CD4-positive, alpha-beta T cell (primary cell): ENCODE data around the gene AKR1C1. TPM values are rescaled to one million over a fixed set of nuclear protein-coding genes. Genes with fewer than 3 reads are reported as not detected.
"Not testable (repeated sequence)": the region's sequence is repeated elsewhere in the genome, so short reads cannot be mapped to it uniquely, and the experiment has no call there.

Experiments used
- ATAC-seq: fragments of 200-7000 bp; cut with Tn5 transposase; one replicate; pipeline ENCODE4 v1.10.0; 2022; ENCODE audit warnings: mild to moderate bottlenecking; ENCODE audit not compliant: poor library complexity
- CTCF ChIA-PET: fragments of 350-600 bp; sonication (Branson Sonifier 250); formaldehyde crosslinking; loops from one replicate; lab custom pipeline; 2021; ENCODE audit warnings: antibody characterized with exemption, inconsistent platforms; lab: Charles Lee
- POLR2A ChIA-PET: fragments of 350-600 bp; sonication (Branson Sonifier 250); formaldehyde crosslinking; loops from one replicate; lab custom pipeline; 2021; ENCODE audit warnings: antibody characterized with exemption, inconsistent platforms; lab: Charles Lee
- DNase-seq, 14 experiments: peaks; one replicate each; pipeline ENCODE4 v3.0.0-alpha.2; 2013 to 2020; ENCODE audit warnings: mixed read lengths in 2 of 14
- H3K27ac ChIP-seq, 2 donors: one replicate each; pipeline versions ENCODE4 v1.5.1 to v1.7.0; 2013; ENCODE audit warnings: low read length in 2 of 2, low read depth in 1 of 2, mild to moderate bottlenecking in 1 of 2
- H3K27me3 ChIP-seq, 2 experiments: 1 replicate in 1 of 2; 2 replicates in 1 of 2; pipeline versions ENCODE4 v1.6.1 to v1.7.0; 2013; ENCODE audit warnings: low read length in 2 of 2, control low read depth in 1 of 2, mild to moderate bottlenecking in 1 of 2, moderate library complexity in 1 of 2; ENCODE audit not compliant: insufficient read depth in 2 of 2, control insufficient read depth in 1 of 2
- H3K36me3 ChIP-seq: one replicate; pipeline ENCODE4 v1.6.1; 2013; ENCODE audit warnings: low read length, control low read depth; ENCODE audit not compliant: insufficient read depth
- H3K4me1 ChIP-seq: one replicate; pipeline ENCODE4 v1.6.1; 2013; ENCODE audit warnings: low read length, control low read depth; ENCODE audit not compliant: insufficient read depth
- H3K4me3 ChIP-seq: one replicate; pipeline ENCODE4 v1.5.1; 2013; ENCODE audit warnings: mild to moderate bottlenecking, low read length, moderate library complexity
- H3K9me3 ChIP-seq, 2 experiments: 1 replicate in 1 of 2; 2 replicates in 1 of 2; pipeline versions ENCODE4 v1.6.1 to v1.7.0; 2013; ENCODE audit warnings: low read length in 2 of 2, mild to moderate bottlenecking in 2 of 2, control low read depth in 1 of 2, moderate library complexity in 1 of 2; ENCODE audit not compliant: control insufficient read depth in 1 of 2, insufficient read depth in 1 of 2
- H3K27ac Mint-ChIP-seq: one replicate; pipeline ENCODE4 v1.8.0; 2020; ENCODE audit warnings: mixed read lengths
- H3K27me3 Mint-ChIP-seq: one replicate; pipeline ENCODE4 v1.8.0; 2021; ENCODE audit warnings: mixed read lengths
- H3K36me3 Mint-ChIP-seq: one replicate; pipeline ENCODE4 v1.8.0; 2021; ENCODE audit warnings: low read depth, mixed read lengths
- H3K4me1 Mint-ChIP-seq: one replicate; pipeline ENCODE4 v1.8.0; 2021; ENCODE audit warnings: low read depth, mixed read lengths
- H3K4me3 Mint-ChIP-seq: one replicate; pipeline ENCODE4 v1.8.0; 2020; ENCODE audit warnings: mild to moderate bottlenecking, mixed read lengths
- H3K9me3 Mint-ChIP-seq: one replicate; pipeline ENCODE4 v1.8.0; 2020; ENCODE audit warnings: mixed read lengths
- intact Hi-C, 2 experiments: fragments of 100-400 bp; cut with DNase I in 1 of 2; cut with micrococcal nuclease in 1 of 2; formaldehyde crosslinking; loops; one replicate each; pipeline versions ENCODE4 v1.15.1 to v1.9.0; 2023 to 2025; cut with DNase I, micrococcal nuclease
- total RNA-seq, 174 experiments: library from RNA in 2 of 174; stranded (reverse) in 2 of 174; gene quantifications; one replicate each; pipeline ENCODE4 v1.2.3 and lab custom pipeline; 2021 to 2026
- TF ChIP-seq, protein P1 (sequence below): fragments of 200-600 bp; IDR thresholded peaks from one replicate; pipeline ENCODE4 v1.8.0; 2022; ENCODE audit warnings: antibody characterized with exemption, mild to moderate bottlenecking

The AKR1C1 gene
- total RNA-seq, 2 experiments from 2014 or later = 1.6 to 2.6 TPM

DNA sequence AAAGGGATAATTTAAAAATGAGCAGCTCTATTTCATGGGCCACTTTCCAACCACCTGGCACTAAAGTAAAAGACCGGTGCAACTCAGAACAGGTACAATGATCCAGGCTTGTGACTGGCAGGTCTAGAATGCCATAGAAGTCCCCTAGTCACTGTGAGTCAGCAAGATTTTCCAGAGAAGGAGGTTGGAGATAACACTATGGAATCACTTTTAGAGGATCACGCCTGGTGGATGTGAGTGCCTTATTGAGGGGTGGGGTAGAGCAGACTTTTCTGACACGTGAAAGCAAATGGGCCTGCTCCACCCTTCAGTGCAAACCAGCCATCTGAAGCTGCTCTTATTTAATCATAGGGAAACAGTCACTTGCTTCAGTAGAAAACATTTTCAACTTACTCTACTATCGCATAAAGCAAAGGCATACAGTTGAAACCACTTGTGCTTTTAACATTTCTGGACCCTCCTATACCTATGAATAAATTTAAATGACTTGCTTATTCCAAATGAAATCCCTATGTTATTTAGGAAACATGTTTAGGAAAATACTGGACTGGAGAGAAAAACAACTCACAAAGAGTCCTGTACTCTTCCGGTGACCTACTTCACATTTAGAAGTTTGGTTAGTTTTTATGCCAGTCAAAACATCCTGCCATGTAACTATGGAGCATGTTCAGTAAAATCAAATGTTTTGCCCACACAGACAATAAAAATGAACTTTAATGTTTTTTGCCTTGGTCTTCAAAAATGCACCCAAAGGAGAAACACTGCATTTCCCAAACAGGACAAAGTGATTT lies 21.5 kb upstream of the AKR1C1 start:
- Mint-ChIP-seq H3K36me3 (no peaks in the 10 kb centered on the region), H3K27me3 (no peaks in the 10 kb centered on the region), H3K4me3 (no peak overlapping the region), H3K4me1 (no peaks in the 10 kb centered on the region), H3K9me3 (no peaks in the 10 kb centered on the region), H3K27ac (no peak overlapping the region)
- no peak overlapping the region for H3K27ac ChIP-seq
- no peak overlapping the region for H3K4me3 ChIP-seq
- H3K9me3 ChIP-seq = no peaks in the 10 kb centered on the region
- TF ChIP-seq, protein P1, sequence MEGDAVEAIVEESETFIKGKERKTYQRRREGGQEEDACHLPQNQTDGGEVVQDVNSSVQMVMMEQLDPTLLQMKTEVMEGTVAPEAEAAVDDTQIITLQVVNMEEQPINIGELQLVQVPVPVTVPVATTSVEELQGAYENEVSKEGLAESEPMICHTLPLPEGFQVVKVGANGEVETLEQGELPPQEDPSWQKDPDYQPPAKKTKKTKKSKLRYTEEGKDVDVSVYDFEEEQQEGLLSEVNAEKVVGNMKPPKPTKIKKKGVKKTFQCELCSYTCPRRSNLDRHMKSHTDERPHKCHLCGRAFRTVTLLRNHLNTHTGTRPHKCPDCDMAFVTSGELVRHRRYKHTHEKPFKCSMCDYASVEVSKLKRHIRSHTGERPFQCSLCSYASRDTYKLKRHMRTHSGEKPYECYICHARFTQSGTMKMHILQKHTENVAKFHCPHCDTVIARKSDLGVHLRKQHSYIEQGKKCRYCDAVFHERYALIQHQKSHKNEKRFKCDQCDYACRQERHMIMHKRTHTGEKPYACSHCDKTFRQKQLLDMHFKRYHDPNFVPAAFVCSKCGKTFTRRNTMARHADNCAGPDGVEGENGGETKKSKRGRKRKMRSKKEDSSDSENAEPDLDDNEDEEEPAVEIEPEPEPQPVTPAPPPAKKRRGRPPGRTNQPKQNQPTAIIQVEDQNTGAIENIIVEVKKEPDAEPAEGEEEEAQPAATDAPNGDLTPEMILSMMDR = no peak
- ChIA-PET CTCF (no interaction called here), POLR2A (no interaction called here)
- ATAC-seq (no peak), DNase-seq (no peak)
- H3K27me3 ChIP-seq = no peaks in the 10 kb centered on the region
- no peaks in the 10 kb centered on the region for H3K36me3 ChIP-seq
- intact Hi-C loops = no loop called here
- no peaks in the 10 kb centered on the region for H3K4me1 ChIP-seq

DNA sequence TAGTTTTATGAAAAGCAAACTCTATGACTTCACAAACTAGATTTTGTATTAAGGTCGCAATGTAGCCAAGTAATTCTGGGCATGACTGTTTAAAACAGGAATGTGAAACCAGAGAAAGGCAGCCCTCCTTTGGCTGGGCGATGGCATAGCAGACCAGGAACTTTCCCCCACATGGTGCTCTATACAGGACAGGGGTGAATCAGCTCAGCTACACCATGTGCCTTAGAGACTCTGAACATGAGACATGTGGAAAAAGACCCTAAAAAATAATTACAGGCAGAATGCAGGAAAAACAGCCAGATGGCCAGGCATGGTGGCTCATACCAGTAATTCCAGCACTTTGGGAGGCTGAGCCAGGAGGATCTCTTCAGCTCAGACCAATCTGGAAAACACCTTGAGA lies 20.3 kb upstream of the AKR1C1 start:
- H3K36me3 ChIP-seq, DNase-seq, H3K4me1 ChIP-seq, H3K4me3 ChIP-seq, H3K27ac Mint-ChIP-seq, H3K36me3 Mint-ChIP-seq, H3K4me3 Mint-ChIP-seq, H3K27me3 ChIP-seq, POLR2A ChIA-PET, ATAC-seq, H3K4me1 Mint-ChIP-seq, H3K27me3 Mint-ChIP-seq, H3K9me3 ChIP-seq, H3K27ac ChIP-seq, intact Hi-C loops, H3K9me3 Mint-ChIP-seq, CTCF ChIA-PET: not testable (repeated sequence)

DNA sequence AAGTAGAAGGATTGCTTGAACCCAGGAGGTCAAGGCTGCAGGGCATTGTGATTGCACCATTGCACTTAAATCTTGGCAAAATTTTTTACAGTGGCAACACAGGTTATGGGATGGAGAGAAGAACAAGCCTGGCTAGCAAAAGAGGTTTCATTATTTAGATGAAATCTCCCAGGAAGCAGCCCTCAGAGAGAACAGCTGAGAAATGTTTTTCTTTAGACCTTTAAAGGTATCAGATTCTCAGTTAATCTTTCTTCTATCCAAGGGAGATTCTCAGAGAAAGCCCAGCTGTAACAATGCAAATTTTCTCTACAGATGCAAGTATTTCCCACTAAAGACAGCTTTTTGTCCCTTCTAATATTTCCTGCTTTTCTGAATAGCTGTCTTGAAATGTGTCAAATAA lies 19.8 kb upstream of the AKR1C1 start:
- POLR2A ChIA-PET, H3K36me3 Mint-ChIP-seq, H3K4me3 Mint-ChIP-seq, H3K4me3 ChIP-seq, DNase-seq, H3K9me3 Mint-ChIP-seq, CTCF ChIA-PET, H3K4me1 Mint-ChIP-seq, H3K27me3 Mint-ChIP-seq, H3K36me3 ChIP-seq, H3K27ac Mint-ChIP-seq, intact Hi-C loops, ATAC-seq, H3K27ac ChIP-seq, H3K4me1 ChIP-seq, H3K27me3 ChIP-seq, H3K9me3 ChIP-seq: not testable (repeated sequence)

DNA sequence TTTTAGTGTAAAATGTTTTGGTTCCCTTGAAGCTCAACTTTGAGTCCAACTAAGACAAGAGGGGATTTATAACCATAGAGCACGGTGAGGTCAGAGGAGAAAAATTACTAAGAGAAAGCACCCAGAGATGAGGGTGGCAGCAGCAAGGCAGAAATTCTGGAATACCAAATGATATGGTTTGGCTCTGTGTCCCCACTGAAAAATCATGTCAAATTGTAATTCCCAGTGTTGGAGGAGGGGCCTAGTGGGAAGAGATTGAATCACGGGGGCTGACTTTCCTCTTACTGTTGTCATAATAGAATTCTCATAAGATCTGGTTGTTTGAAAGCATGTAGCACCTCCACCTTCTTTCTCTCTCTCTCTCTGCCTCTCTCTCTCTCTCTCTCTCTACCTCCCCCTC lies 19.4 kb upstream of the AKR1C1 start:
- Mint-ChIP-seq H3K36me3 (no peaks in the 10 kb centered on the region), H3K4me3 (no peak overlapping the region), H3K4me1 (no peaks in the 10 kb centered on the region), H3K27me3 (no peaks in the 10 kb centered on the region), H3K9me3 (no peaks in the 10 kb centered on the region), H3K27ac (no peak overlapping the region)
- ChIA-PET CTCF (no interaction called here), POLR2A (no interaction called here)
- intact Hi-C loops = no loop called here
- Histone ChIP-seq H3K36me3 (no peaks in the 10 kb centered on the region), H3K27ac (no peak overlapping the region), H3K27me3 (no peaks in the 10 kb centered on the region), H3K4me1 (no peaks in the 10 kb centered on the region), H3K4me3 (no peak overlapping the region), H3K9me3 (no peaks in the 10 kb centered on the region)
- TF ChIP-seq, protein P1 = no peak
- ATAC-seq (no peak), DNase-seq (no peak)
